ENCODE measurements around the gene GRIFIN.

DNA sequence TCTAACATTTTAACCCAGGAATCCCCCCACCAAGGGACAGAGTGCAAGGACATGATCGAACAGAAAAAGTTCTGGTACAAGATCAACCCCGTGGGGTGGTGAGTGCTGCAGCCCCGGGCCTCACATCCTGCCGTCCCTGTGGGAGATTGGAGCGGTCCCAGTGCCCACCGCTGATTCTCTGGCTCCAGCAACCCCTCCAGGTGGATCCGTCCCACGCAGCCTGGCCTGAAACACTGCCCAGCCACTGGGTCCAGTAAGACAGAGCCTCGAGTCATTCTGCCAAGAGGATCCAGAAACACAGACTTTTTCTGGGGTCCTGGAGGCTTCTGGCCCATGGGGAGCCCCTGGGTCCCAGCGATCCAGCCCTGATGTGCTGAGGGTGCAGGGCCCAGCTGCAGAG, 29.5 kb downstream of the GRIFIN start:
- TF ChIP-seq HDAC6 (IDR thresholded peaks at IDR 0.05; ENCODE audit: low read depth, low read length) (no peak), TRIM28 (IDR thresholded peaks at IDR 0.05) (no peak), EZH2 (IDR thresholded peaks at IDR 0.05; ENCODE audit: borderline replicate concordance, low read depth, low read length) (no peak), POLR2AphosphoS5 (IDR thresholded peaks at IDR 0.05; ENCODE audit: control insufficient read depth, insufficient read depth, low read depth, low read length) (no peak), FOXA1 (IDR thresholded peaks at IDR 0.05; ENCODE audit: borderline replicate concordance) (no peak), JUNB (CRISPR knock-in tag; conservative IDR thresholded peaks at IDR 0.05) (no peak), ZSCAN29 (IDR thresholded peaks at IDR 0.05) (no peak)
- TF ChIP-seq, protein P1, sequence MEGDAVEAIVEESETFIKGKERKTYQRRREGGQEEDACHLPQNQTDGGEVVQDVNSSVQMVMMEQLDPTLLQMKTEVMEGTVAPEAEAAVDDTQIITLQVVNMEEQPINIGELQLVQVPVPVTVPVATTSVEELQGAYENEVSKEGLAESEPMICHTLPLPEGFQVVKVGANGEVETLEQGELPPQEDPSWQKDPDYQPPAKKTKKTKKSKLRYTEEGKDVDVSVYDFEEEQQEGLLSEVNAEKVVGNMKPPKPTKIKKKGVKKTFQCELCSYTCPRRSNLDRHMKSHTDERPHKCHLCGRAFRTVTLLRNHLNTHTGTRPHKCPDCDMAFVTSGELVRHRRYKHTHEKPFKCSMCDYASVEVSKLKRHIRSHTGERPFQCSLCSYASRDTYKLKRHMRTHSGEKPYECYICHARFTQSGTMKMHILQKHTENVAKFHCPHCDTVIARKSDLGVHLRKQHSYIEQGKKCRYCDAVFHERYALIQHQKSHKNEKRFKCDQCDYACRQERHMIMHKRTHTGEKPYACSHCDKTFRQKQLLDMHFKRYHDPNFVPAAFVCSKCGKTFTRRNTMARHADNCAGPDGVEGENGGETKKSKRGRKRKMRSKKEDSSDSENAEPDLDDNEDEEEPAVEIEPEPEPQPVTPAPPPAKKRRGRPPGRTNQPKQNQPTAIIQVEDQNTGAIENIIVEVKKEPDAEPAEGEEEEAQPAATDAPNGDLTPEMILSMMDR (IDR thresholded peaks at IDR 0.05 in 2 of 3, conservative IDR thresholded peaks at IDR 0.05 in 1 of 3; ENCODE audit: insufficient read depth in 2 of 3, low read depth in 1 of 3, low read length in 3 of 3): no peak
- TF ChIP-seq, protein P2, sequence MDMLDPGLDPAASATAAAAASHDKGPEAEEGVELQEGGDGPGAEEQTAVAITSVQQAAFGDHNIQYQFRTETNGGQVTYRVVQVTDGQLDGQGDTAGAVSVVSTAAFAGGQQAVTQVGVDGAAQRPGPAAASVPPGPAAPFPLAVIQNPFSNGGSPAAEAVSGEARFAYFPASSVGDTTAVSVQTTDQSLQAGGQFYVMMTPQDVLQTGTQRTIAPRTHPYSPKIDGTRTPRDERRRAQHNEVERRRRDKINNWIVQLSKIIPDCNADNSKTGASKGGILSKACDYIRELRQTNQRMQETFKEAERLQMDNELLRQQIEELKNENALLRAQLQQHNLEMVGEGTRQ (CRISPR knock-in tag; IDR thresholded peaks at IDR 0.05): no peak
- TF ChIP-seq, protein P3, sequence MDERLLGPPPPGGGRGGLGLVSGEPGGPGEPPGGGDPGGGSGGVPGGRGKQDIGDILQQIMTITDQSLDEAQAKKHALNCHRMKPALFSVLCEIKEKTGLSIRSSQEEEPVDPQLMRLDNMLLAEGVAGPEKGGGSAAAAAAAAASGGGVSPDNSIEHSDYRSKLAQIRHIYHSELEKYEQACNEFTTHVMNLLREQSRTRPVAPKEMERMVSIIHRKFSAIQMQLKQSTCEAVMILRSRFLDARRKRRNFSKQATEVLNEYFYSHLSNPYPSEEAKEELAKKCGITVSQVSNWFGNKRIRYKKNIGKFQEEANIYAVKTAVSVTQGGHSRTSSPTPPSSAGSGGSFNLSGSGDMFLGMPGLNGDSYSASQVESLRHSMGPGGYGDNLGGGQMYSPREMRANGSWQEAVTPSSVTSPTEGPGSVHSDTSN (CRISPR knock-in tag; IDR thresholded peaks at IDR 0.05; ENCODE audit: low read depth): no peak
- TF ChIP-seq, protein P3 (tag; conservative IDR thresholded peaks at IDR 0.05; ENCODE audit: low read depth): no peak
